ENCODE data around the gene IRX4.

IRX4 gene

GRCh38 chr5:1834022-1834551 is 48.6 kb downstream of the IRX4 start:
- TF ChIP-seq TOX (CRISPR knock-in tag; IDR thresholded peaks at IDR 0.05; ENCODE audit: borderline replicate concordance) (no peak), RARB (CRISPR knock-in tag; IDR thresholded peaks at IDR 0.05) (no peak), ESRRG (CRISPR knock-in tag; IDR thresholded peaks at IDR 0.05) (no peak), ZFP3 (CRISPR knock-in tag; IDR thresholded peaks at IDR 0.05) (no peak), CSDC2 (CRISPR knock-in tag; IDR thresholded peaks at IDR 0.05) (no peak), PATZ1 (CRISPR knock-in tag; IDR thresholded peaks at IDR 0.05; ENCODE audit: borderline replicate concordance) (no peak), SNAI2 (CRISPR knock-in tag; IDR thresholded peaks at IDR 0.05) (no peak), OSR1 (CRISPR knock-in tag; IDR thresholded peaks at IDR 0.05) (no peak), GLIS3 (CRISPR knock-in tag; IDR thresholded peaks at IDR 0.05) (no peak), ZNF8 (CRISPR knock-in tag; IDR thresholded peaks at IDR 0.05) (no peak), ZNF565 (CRISPR knock-in tag; conservative IDR thresholded peaks at IDR 0.05; ENCODE audit: low read depth) (no peak), ZFP30 (CRISPR knock-in tag; IDR thresholded peaks at IDR 0.05) (no peak), ZNF70 (CRISPR knock-in tag; IDR thresholded peaks at IDR 0.05) (no peak), ISL1 (CRISPR knock-in tag; IDR thresholded peaks at IDR 0.05) (no peak), TCF4 (CRISPR knock-in tag; IDR thresholded peaks at IDR 0.05; ENCODE audit: borderline replicate concordance) (no peak)
- TF ChIP-seq, protein P1, sequence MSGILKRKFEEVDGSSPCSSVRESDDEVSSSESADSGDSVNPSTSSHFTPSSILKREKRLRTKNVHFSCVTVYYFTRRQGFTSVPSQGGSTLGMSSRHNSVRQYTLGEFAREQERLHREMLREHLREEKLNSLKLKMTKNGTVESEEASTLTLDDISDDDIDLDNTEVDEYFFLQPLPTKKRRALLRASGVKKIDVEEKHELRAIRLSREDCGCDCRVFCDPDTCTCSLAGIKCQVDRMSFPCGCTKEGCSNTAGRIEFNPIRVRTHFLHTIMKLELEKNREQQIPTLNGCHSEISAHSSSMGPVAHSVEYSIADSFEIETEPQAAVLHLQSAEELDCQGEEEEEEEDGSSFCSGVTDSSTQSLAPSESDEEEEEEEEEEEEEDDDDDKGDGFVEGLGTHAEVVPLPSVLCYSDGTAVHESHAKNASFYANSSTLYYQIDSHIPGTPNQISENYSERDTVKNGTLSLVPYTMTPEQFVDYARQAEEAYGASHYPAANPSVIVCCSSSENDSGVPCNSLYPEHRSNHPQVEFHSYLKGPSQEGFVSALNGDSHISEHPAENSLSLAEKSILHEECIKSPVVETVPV (CRISPR knock-in tag; IDR thresholded peaks at IDR 0.05) = no peak
- TF ChIP-seq, protein P2, sequence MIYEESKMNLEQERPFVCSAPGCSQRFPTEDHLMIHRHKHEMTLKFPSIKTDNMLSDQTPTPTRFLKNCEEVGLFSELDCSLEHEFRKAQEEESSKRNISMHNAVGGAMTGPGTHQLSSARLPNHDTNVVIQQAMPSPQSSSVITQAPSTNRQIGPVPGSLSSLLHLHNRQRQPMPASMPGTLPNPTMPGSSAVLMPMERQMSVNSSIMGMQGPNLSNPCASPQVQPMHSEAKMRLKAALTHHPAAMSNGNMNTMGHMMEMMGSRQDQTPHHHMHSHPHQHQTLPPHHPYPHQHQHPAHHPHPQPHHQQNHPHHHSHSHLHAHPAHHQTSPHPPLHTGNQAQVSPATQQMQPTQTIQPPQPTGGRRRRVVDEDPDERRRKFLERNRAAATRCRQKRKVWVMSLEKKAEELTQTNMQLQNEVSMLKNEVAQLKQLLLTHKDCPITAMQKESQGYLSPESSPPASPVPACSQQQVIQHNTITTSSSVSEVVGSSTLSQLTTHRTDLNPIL (CRISPR knock-in tag; IDR thresholded peaks at IDR 0.05; ENCODE audit: low read depth) = no peak
- ATAC-seq = no peak

- ATAC-seq = no peak
- TF ChIP-seq ARNTL (CRISPR knock-in tag; IDR thresholded peaks at IDR 0.05; ENCODE audit: borderline replicate concordance, low read depth) = no peak
- TF ChIP-seq ZC3H10 (CRISPR knock-in tag; IDR thresholded peaks at IDR 0.05) = no peak
- TF ChIP-seq, protein P2 (CRISPR knock-in tag; IDR thresholded peaks at IDR 0.05; ENCODE audit: low read depth) = no peak
- no peak for TF ChIP-seq PPARA (CRISPR knock-in tag; IDR thresholded peaks at IDR 0.05; ENCODE audit: borderline replicate concordance)
- no peak for TF ChIP-seq TSHZ2 (CRISPR knock-in tag; IDR thresholded peaks at IDR 0.05)
- TF ChIP-seq GLIS3 (CRISPR knock-in tag; IDR thresholded peaks at IDR 0.05) = no peak
- TF ChIP-seq ZNF8 (CRISPR knock-in tag; IDR thresholded peaks at IDR 0.05) = no peak
- TF ChIP-seq OSR1 (CRISPR knock-in tag; IDR thresholded peaks at IDR 0.05) = no peak
- TF ChIP-seq ZNF565 (CRISPR knock-in tag; conservative IDR thresholded peaks at IDR 0.05; ENCODE audit: low read depth) = no peak
- no peak for TF ChIP-seq TCF4 (CRISPR knock-in tag; IDR thresholded peaks at IDR 0.05; ENCODE audit: borderline replicate concordance)
- TF ChIP-seq ESRRG (CRISPR knock-in tag; IDR thresholded peaks at IDR 0.05) = no peak
- no peak for TF ChIP-seq ZNF70 (CRISPR knock-in tag; IDR thresholded peaks at IDR 0.05)
- no peak for TF ChIP-seq ZFP30 (CRISPR knock-in tag; IDR thresholded peaks at IDR 0.05)
Measured at GRCh38 chr5:1833264-1834021, 49.3 kb downstream of the IRX4 start.
